HUES48 (cell line): Measurements from ENCODE around the gene EXOSC5.

ENCODE experiments used
- H3K27ac ChIP-seq: one replicate; pipeline ENCODE4 v1.7.0; 2013; ENCODE audit warnings: low read depth, low read length, inconsistent platforms
- H3K27me3 ChIP-seq: 2 replicates; pipeline ENCODE4 v1.6.1; 2013; ENCODE audit warnings: mild to moderate bottlenecking, low read length; ENCODE audit not compliant: control insufficient read depth, insufficient read depth
- H3K36me3 ChIP-seq: 2 replicates; pipeline ENCODE4 v1.6.1; 2013; ENCODE audit warnings: low read length; ENCODE audit not compliant: control insufficient read depth, insufficient read depth
- H3K4me1 ChIP-seq: 2 replicates; pipeline ENCODE4 v1.6.1; 2013; ENCODE audit warnings: mild to moderate bottlenecking, low read length; ENCODE audit not compliant: control insufficient read depth, insufficient read depth
- H3K4me3 ChIP-seq: 2 replicates; pipeline ENCODE4 v1.5.1; 2013; ENCODE audit warnings: mild to moderate bottlenecking, low read depth, low read length
- H3K9ac ChIP-seq: 2 replicates; pipeline ENCODE4 v1.6.1; 2013; ENCODE audit warnings: mild to moderate bottlenecking, low read depth, low read length, moderate library complexity
- H3K9me3 ChIP-seq: 2 replicates; pipeline ENCODE4 v1.6.1; 2013; ENCODE audit warnings: low read length; ENCODE audit not compliant: control insufficient read depth, insufficient read depth

The EXOSC5 gene

DNA sequence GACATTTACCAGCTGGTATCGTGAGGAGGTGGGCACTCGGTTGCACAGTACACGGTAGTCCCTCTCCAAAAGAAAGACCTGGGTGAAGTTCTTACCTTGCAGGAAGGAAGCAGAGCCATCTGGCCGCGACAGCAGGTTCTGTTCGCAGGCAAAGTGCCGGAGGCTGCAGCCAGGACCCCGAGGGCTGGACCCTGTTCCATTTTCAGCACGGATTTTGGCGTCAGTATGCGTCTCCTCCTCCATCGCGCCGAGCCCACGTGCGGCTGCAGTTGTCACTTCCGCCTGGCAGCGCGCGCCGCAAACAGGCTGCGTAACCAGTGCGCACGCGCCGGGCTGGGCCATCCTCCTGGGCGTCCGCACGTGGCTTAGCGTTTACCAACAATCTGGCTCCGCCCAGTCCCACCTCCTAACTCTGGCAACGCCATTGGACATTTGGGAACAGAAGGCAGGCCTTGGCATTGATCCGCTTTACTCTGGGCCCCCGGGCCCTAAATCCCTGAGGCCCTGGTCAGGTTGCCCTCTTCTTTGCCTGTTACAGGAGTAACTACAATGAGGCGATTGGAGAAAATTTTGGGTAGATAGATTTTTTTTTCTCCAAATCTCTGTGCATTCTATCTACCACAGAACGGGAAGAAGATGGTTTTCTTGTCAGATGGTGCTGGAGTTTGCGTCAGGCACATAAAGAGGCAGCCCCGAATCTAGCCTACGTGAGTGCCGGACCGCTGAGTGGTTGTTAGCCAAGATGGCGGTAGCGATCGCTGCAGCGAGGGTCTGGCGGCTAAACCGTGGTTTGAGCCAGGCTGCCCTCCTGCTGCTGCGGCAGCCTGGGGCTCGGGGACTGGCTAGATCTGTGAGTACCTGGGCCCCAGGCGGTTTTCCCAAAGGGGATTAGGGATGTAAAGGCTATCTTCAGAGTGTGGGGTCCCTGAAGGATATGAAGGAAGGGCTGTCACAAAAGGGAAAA is at the start of gene EXOSC5, which contains the start of gene BCKDHA:
TSS of gene EXOSC5 (minus strand) at position 274 of the 964 bp plus-strand sequence. CDS start at position 243, 31 bp downstream.
TSS of gene BCKDHA (plus strand) at position 733 of the 964 bp plus-strand sequence. CDS start at position 743, 10 bp downstream.
- Histone ChIP-seq H3K27me3 (no peaks in the 10 kb centered on the region), H3K4me3 (peak within 1 kb of the TSS; percentile 95), H3K9ac (peak within 1 kb of the TSS; percentile 95), H3K9me3 (no peaks in the 10 kb centered on the region), H3K4me1 (peaks cover 5% of the 10 kb centered on the region; the same call in 1 of the 2 replicates), H3K27ac (peak within 1 kb of the TSS; percentile 97), H3K36me3 (no peaks in the 10 kb centered on the region)

- Histone ChIP-seq H3K4me3 (no peak overlapping the region), H3K4me1 (no peaks in the 10 kb centered on the region), H3K36me3 (no peaks in the 10 kb centered on the region), H3K9ac (no peak overlapping the region), H3K27me3 (peaks cover 13% of the 10 kb centered on the region), H3K9me3 (no peaks in the 10 kb centered on the region), H3K27ac (no peak overlapping the region)
These were observed 48.4 kb upstream of the EXOSC5 start for GRCh38 chr19:41445575-41445974.

DNA sequence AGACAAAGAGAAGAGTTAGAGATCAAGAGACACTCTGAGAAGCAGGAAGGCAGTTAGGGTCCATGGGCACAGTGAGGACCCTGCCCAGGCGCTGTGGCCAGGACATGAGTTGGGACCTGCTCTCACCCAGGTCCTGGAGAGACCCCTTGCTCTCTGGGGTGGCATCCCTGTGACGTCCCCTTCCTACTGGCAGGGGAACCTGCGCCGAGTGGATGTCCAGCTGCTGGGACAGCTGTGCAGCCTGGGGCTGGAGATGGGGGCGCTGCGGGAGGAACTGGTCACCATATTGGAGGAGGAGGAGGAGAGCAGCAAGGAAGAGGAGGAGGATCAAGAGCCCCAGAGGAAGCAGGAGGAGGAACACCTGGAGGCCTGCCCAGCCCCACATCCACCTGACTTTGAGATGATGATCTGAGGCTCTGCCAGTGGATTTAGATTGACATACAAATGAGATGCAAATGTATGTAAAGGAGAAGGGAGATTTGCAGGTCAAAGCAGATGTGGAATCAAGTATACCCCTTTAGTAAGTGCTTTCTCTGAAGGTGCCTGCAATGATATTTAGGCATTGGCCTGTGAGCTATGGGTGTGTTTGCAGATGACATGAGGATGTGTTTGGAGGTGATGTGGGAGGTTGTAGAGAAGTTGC is 46.8 kb upstream of the EXOSC5 start:
- H3K9me3 ChIP-seq = no peaks in the 10 kb centered on the region
- no peak overlapping the region for H3K9ac ChIP-seq
- peaks cover 11% of the 10 kb centered on the region for H3K27me3 ChIP-seq
- H3K4me3 ChIP-seq = no peak overlapping the region
- no peak overlapping the region for H3K27ac ChIP-seq
- H3K4me1 ChIP-seq = no peaks in the 10 kb centered on the region
- H3K36me3 ChIP-seq = no peaks in the 10 kb centered on the region

- Histone ChIP-seq H3K36me3 (peaks cover 5% of the 10 kb centered on the region; the same call in 1 of the 2 replicates), H3K4me3 (no peak within 1 kb of the TSS), H3K27ac (no peak within 1 kb of the TSS), H3K9me3 (no peaks in the 10 kb centered on the region), H3K9ac (no peak within 1 kb of the TSS), H3K27me3 (no peaks in the 10 kb centered on the region), H3K4me1 (no peaks in the 10 kb centered on the region)
These were observed 45.6 kb upstream of the EXOSC5 start, which contains the start of gene ERICH4 for GRCh38 chr19:41442473-41443355. ERICH4 (plus strand) TSS chr19:41443156; CDS start chr19:41443170, 14 bp downstream.

GRCh38 chr19:41441321-41441945 is 44.3 kb upstream of the EXOSC5 start:
- H3K27me3 ChIP-seq = no peaks in the 10 kb centered on the region
- no peaks in the 10 kb centered on the region for H3K4me1 ChIP-seq
- H3K9ac ChIP-seq = no peak overlapping the region
- H3K36me3 ChIP-seq = peaks cover 12% of the 10 kb centered on the region
- H3K27ac ChIP-seq = no peak overlapping the region
- H3K9me3 ChIP-seq = no peaks in the 10 kb centered on the region
- H3K4me3 ChIP-seq = no peak overlapping the region

- H3K9me3 ChIP-seq = no peaks in the 10 kb centered on the region
- peak within 1 kb of the TSS; percentile 97 for H3K27ac ChIP-seq
- H3K27me3 ChIP-seq = no peaks in the 10 kb centered on the region
- H3K9ac ChIP-seq = peak within 1 kb of the TSS; percentile 96
- no peaks in the 10 kb centered on the region for H3K4me1 ChIP-seq
- peaks cover 14% of the 10 kb centered on the region for H3K36me3 ChIP-seq
- peak within 1 kb of the TSS; percentile 98 for H3K4me3 ChIP-seq
These were observed 42.5 kb upstream of the EXOSC5 start, which contains the start of gene DMAC2 for GRCh38 chr19:41439441-41440222. DMAC2 (minus strand) TSS chr19:41439912; CDS start chr19:41439899, 13 bp downstream.

DNA sequence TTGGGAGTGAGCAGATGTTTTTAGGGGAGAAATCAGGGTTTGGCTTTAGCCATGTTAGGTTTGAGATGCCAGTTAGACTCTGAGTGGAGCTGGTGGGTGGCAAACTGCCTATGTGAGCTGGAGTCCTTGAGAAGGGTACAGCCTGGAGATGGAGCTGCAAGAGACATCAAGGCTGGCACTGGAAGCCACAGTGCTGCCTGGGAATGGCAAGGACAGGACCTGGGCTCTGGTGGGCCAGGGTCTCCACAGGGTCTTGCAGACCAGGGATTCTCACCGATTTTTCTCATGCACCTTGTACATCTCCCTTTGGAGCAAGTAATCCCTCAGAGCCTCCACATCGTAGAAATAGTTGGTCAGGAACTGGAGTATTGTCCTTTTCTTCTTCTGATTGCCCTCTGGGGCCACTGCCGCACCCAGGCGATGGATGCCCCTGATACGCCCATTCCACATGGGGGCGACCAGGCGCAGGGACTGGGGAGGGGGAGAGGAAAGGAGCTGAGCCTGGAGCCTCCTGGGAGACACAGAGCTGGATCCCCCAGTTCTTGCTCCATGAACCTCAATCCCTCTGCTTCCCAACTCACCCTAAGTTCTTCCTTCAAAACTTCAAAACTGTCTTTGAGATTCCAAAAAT is 40.9 kb upstream of the EXOSC5 start:
- Histone ChIP-seq H3K27ac (no peak overlapping the region), H3K4me3 (no peak overlapping the region), H3K9me3 (no peaks in the 10 kb centered on the region), H3K27me3 (no peaks in the 10 kb centered on the region), H3K4me1 (no peaks in the 10 kb centered on the region), H3K36me3 (peaks cover 20% of the 10 kb centered on the region), H3K9ac (no peak overlapping the region)

DNA sequence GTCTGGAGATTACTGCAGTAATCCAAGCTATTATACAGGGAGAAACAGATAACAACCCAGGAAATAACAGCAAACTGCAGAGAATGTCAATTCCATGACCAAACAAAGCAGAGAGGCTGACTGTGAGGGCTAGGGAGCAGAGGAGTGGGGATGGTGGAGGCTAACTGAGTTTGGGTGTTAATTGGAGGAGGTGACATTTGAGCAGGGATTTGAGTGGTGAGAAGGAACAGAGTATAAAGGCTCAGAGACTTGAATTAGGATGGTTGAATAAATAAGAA is 39.5 kb upstream of the EXOSC5 start:
- Histone ChIP-seq H3K27me3 (no peaks in the 10 kb centered on the region), H3K9ac (no peak overlapping the region), H3K27ac (no peak overlapping the region), H3K36me3 (peaks cover 35% of the 10 kb centered on the region), H3K4me3 (no peak overlapping the region), H3K4me1 (no peaks in the 10 kb centered on the region), H3K9me3 (no peaks in the 10 kb centered on the region)

DNA sequence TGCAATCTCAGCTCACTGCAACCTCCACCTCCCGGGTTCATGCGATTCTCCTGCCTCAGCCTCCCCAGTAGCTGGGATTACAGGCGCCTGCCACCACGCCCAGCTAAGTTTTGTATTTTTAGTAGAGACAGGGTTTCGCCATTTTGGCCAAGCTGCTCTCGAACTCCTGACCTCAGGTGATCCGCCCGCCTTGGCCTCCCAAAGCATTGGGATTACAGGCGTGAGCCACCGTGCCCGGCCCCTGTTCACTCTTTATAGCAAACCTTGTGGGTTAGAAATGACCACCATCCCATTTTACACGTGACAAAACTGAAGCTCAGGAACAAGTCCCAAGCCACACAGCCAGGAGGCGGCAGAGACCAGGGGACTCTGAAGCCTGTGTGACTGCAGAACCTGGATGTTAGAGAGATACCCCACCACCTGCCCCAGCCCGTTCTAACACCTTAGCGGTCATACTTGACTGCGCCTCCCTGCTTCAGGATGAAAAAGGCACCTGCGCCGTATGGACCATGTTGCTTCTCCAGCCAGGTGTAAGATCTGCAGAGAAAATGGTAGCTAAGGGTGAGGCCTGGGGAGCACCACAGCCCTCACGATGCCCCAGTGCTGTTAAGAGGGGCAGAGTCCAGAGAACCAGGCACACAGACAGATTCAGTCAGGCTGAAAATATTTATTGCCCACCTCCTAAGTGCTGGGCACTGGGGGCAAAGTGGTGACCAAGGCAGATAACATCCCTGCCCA is 38.9 kb upstream of the EXOSC5 start:
- peaks cover 40% of the 10 kb centered on the region for H3K36me3 ChIP-seq
- H3K27me3 ChIP-seq = no peaks in the 10 kb centered on the region
- no peaks in the 10 kb centered on the region for H3K4me1 ChIP-seq
- no peak overlapping the region for H3K9ac ChIP-seq
- no peaks in the 10 kb centered on the region for H3K9me3 ChIP-seq
- no peak overlapping the region for H3K4me3 ChIP-seq
- H3K27ac ChIP-seq = no peak overlapping the region
